NOMO-1 treated with DMSO at 0.1 percent for 48 hours (cell line): ENCODE measurements around the gene HOXB7.
A peak's percentile ranks its signal among the peaks of the same experiment; 100 is the strongest.

ENCODE experiments used
- DNase-seq: peaks from one replicate; lab custom pipeline; 2025; ENCODE audit not compliant: unreplicated experiment; lab: John Stamatoyannopoulos, UW

HOXB7 gene

GRCh38 chr17:48624544-48625494, 14.0 kb upstream of the HOXB7 start:
- DNase-seq = no peak

- no peak for DNase-seq
Observed at GRCh38 chr17:48624118-48624517, 13.3 kb upstream of the HOXB7 start.

GRCh38 chr17:48623583-48623982, 12.8 kb upstream of the HOXB7 start:
- no peak for DNase-seq

GRCh38 chr17:48622857-48623256, 12.0 kb upstream of the HOXB7 start:
- no peak for DNase-seq

- DNase-seq = no peak
Observed at GRCh38 chr17:48621410-48622392, 10.9 kb upstream of the HOXB7 start.

GRCh38 chr17:48620461-48621139, 9.8 kb upstream of the HOXB7 start:
- no peak for DNase-seq

GRCh38 chr17:48619826-48620449, 9.1 kb upstream of the HOXB7 start:
- no peak for DNase-seq

GRCh38 chr17:48618256-48618896, 7.6 kb upstream of the HOXB7 start:
- DNase-seq = peak; percentile 70

- DNase-seq = no peak
Observed at GRCh38 chr17:48617471-48618255, 6.8 kb upstream of the HOXB7 start.

GRCh38 chr17:48616717-48617470, 6.1 kb upstream of the HOXB7 start:
- DNase-seq = no peak

GRCh38 chr17:48615963-48616716, 5.3 kb upstream of the HOXB7 start:
- no peak for DNase-seq

- DNase-seq = no peak
Observed at GRCh38 chr17:48615047-48615962, 4.5 kb upstream of the HOXB7 start, which contains the start of gene HOXB8. TSS of gene HOXB8 (minus strand) at chr17:48615292. CDS start at chr17:48614704, 588 bp downstream.

- DNase-seq = no peak
Observed at GRCh38 chr17:48613862-48614694, 3.3 kb upstream of the HOXB7 start.

- peak; percentile 44 for DNase-seq
Observed at GRCh38 chr17:48612854-48613691, 2.3 kb upstream of the HOXB7 start.

- DNase-seq = no peak
Observed at GRCh38 chr17:48612456-48612853, 1.6 kb upstream of the HOXB7 start.
